Left forelimb (tissue), 1 donor: Measurements from ENCODE around the gene MAPK1.
"Not testable (repeated sequence)": the region's sequence is repeated elsewhere in the genome, so short reads cannot be mapped to it uniquely, and the experiment has no call there.

Experiments
- DNase-seq: peaks from one replicate; pipeline ENCODE4 v3.0.0-alpha.2; 2018; ENCODE audit warnings: low spot score

MAPK1 gene

GRCh38 chr22:21845558-21846453 lies 21.6 kb downstream of the MAPK1 start:
- DNase-seq, result no peak

GRCh38 chr22:21842946-21843345 lies 24.5 kb downstream of the MAPK1 start:
- DNase-seq, result no peak

GRCh38 chr22:21841422-21841821 lies 26.0 kb downstream of the MAPK1 start:
- DNase-seq, result no peak

DNA sequence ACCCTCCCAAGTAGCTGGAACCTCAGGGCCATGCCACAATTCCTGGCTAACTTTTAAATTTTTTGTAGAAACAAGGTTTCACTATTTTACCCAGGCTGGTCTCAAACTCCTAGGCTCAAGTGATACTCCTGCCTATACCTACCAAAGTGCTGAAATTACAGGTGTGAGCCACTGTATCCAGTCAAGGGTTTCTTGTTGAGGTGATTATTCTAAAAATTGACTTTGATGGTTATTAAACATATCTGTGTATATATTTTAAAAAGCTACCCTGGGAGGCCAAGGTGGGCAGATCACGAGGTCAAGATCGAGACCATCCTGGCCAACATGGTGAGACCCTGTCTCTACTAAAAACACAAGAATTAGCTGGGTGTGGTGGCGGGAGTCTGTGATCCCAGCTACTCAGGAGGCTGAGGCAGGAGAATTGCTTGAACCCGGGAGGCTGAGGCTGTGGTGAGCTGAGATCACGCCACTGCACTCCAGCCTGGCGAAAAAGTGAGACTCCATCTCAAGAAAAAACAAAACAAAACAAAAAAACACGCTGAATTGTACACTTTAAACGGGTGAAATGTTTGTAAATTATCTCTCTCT lies 27.1 kb downstream of the MAPK1 start:
- no peak for DNase-seq

DNA sequence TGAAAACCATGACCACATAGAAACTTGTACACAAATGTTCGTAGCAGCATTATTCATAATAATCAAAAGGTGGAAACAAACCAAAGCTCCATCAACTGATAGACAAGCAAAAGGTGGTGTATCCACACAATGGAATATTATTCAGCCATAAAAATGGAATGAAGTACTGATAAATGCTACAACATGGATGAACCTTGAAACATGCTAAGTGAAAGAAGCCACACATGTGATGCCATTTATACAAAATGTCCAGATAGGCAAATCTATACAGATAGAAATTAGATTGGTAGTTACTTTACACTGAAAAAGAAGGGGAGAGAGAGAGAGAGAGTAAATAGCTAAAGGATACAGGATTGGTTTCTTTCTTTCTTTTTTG lies 27.7 kb downstream of the MAPK1 start:
- DNase-seq, result no peak

GRCh38 chr22:21839104-21839764 lies 28.2 kb downstream of the MAPK1 start:
- not testable (repeated sequence) for DNase-seq

DNA sequence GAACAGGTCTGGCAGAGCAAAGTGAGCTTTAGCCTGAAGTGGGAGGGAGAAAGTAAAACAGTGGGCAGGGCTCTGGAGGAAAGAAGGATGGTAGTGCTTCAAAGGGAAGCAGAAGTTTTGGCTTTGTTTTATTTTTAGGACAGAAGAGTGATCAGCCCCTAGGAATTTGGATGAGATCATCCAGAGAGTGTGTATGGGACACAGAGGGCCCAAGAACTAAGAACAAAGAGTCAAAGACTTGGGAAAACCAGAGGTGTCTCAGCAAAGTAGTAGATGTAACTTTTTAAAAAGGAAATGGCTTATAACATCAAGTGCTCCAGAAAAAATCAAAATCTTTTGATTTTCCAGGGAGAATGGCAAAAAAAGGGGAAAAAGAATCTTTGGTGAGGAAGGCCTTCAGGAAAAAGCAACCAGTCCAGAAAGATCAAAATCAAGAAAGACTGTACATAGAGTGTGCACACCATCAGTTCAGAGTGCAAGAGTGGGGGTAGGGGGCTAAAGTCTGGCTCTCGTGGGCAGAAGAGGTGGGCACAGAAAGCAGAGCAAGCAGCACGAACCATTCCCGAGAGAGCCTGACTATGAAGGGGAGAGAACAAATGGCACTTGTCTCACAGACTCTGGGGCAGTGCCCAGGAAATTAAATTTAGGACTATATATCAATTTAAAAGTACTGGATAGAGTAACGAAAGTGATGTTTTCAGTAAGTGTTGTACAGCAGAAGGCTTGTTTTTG lies 30.0 kb downstream of the MAPK1 start:
- no peak for DNase-seq

GRCh38 chr22:21836486-21836885 lies 31.0 kb downstream of the MAPK1 start:
- not testable (repeated sequence) for DNase-seq

GRCh38 chr22:21835378-21835777 lies 32.1 kb downstream of the MAPK1 start:
- no peak for DNase-seq

DNA sequence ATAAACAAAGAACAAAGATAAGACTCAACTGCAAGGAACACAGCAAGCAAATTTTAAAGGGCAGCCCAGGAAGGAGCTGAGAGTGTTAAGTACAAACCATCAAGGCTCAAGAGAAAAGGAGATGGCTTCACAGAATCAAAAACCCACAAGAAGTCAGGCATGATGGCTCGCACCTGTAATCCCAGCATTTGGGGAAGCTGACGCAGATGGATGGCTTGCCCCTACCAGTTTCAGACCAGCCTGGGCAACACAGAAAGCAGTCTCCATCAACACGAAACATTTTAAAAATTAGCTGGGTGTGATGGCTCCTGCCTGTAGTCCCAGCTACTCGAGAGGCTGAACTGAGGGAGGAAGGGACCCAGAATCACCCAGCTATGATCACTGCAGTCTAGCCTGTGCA lies 32.6 kb downstream of the MAPK1 start:
- no peak for DNase-seq

DNA sequence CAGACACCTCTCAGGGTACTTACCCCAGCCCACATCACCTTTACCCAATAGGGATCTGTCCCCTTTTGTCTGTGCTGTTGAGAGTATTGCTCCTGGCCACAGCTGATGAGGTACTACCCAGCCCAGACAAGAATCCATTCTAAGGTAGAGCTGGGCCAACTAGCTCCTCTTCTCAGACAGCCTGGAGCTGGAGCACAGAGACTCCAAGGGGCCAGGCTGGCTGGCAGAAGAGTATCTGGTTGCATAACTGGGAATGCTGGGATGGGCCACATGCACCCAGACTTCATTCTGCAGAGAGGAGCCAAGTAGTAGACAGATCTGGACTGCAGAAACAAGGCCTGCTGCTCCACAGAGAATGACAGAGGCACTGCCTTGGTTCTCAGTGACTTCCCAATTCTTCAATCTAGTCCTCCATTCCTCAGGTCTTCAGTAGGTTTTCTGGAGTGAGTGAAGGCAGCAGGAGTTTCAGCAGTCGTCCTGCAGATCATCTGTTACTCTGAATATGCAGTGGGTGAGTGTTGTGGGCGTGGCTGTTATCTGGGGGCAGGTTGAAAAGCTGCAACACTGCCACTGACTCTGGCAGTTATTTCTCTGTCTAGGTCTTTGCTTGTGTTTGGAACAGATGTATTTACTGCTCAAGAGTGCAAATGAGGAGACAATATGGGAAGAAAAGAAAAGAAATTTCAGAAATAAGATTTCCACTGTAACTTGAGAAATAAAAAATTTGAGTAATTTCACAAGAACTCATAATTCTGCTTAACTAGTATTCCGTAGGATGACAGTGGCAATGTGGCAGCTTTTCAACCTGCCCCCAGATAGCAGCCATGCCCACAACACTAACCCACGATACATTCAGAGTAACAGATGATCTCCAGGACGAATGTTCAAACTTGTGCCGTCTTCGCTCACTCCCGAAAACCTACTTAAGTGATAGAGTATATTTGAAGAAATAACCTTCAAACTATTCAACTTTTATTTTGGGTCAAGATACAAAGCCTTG lies 34.9 kb downstream of the MAPK1 start:
- DNase-seq, result no peak

DNA sequence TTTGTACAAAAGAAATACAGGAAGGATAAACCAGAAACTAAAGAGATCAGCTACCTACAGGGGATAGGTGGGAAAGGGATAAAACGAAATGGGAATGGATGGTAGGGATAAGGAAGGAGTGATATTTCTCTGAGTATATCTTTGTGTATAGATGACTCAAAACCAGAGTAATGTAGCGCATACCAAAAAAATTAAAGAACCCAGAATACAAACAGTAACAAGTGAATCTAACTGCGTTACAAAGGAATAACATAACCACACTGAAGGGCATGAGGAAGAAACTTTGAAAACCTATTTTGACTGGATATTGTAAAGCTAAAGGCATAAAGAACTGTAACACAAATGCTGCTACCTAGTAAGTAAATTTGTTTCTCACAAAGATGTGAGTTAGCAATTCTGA lies 37.9 kb downstream of the MAPK1 start:
- DNase-seq, result no peak

DNA sequence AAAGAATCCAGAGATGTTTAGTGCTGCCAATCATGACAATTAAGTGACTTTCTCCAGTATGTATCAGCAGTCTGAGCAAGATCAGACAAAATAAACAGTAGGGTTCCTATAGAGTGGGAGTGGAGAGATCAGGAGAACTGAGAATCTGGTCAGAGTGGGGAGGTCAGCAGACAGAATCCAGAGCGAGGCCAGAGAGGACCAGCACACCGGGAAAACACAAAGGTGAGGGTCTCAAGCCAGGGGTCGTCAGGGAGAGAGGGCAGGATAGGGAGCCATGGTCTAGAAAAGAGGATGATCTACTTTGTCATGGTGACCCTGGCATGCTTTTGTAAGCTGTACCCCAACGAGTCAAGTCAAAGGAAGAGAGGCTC lies 39.2 kb downstream of the MAPK1 start:
- DNase-seq, result no peak

- DNase-seq, result no peak
These were observed 39.7 kb downstream of the MAPK1 start for GRCh38 chr22:21827628-21828267.

DNA sequence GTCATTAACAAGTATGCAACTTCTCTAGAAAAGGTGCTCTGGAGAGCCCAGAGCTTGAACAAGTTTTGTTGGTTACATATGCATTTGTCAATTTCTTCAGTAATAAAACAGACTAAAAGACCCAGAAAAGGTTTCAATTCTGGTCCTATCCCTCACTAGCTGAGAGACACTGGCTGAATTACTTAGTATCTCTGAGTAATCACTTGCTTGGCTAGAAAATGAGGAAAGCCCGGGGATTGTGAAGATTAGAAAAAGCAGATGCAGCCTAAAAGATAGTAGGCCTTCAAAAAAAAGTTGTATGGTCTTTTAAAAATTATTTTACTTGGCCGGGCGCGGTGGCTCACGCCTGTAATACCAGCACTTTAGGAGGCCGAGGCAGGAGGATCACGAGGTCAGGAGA lies 41.2 kb downstream of the MAPK1 start:
- no peak for DNase-seq

GRCh38 chr22:21824962-21825361 lies 42.5 kb downstream of the MAPK1 start:
- not testable (repeated sequence) for DNase-seq

DNA sequence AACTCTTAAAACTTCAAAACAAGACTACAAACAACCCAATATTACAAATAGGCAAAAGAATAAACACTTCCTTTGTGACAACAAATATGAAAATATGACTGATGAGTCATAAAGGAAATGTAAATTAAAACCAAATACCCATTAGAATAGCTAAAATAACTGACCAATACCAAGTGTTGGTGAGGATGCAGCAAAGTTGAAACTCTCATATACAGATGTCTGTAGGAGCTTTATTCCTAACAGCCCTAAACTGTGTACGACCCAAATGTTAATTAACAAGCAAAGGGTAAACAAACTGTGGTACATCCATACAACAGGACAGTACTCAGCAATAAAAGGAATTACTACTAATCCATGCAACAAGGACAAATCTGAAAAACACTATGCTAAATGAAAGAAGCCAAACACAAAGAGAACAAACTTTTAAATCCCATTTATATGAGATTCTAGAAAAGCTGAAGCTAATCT lies 43.0 kb downstream of the MAPK1 start:
- no peak for DNase-seq

DNA sequence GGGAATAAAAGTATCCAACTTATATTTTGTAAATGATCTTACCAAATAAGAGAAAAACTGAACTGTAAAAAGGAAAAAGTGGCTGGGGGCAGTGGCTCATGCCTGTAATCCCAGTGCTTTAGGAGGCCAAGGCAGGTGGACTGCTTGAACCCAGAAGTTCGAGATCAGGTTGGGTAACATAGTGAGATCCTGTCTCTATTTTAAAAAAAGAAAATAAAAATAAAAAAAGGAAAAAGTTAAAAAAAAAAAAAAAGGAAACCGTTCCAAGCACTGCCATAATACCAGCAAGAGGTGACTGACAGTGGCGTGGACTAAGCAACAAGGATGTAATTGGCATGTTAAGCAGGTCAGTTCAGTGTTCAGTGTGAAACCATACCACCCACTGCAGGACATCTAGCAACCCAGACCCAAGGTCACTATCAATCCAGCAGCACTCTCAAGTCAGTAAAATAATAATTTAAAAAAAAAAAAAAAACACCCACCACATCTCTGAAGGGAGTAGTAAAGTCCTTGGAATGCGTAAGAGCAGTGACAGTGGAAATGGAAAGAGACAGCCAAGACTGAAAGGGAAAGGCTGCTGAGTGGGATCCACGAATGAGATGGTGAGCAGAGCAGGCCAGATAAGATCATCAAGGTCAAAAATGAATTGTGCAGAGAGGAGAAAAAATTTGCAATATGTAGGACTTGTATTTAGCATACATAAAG lies 43.6 kb downstream of the MAPK1 start:
- DNase-seq, result no peak

- no peak for DNase-seq
These were observed 48.2 kb downstream of the MAPK1 start for GRCh38 chr22:21819183-21819770.
